HG03469 (cell line): ENCODE measurements around the gene LRP2.
"Not testable (repeated sequence)": the region's sequence is repeated elsewhere in the genome, so short reads cannot be mapped to it uniquely, and the experiment has no call there.

Experiments used
- ATAC-seq: cut with Tn5 transposase; IDR thresholded peaks from one replicate; pipeline ENCODE4 v1.9.1; 2021; ENCODE audit warnings: mild to moderate bottlenecking, moderate library complexity, moderate number of reproducible peaks; ENCODE audit not compliant: unreplicated experiment

Gene LRP2

GRCh38 chr2:169362118-169362893, at the start of gene LRP2:
Gene LRP2 (minus strand): TSS chr2:169362534. CDS start chr2:169362399, 135 bp downstream.
- ATAC-seq, result no peak

DNA sequence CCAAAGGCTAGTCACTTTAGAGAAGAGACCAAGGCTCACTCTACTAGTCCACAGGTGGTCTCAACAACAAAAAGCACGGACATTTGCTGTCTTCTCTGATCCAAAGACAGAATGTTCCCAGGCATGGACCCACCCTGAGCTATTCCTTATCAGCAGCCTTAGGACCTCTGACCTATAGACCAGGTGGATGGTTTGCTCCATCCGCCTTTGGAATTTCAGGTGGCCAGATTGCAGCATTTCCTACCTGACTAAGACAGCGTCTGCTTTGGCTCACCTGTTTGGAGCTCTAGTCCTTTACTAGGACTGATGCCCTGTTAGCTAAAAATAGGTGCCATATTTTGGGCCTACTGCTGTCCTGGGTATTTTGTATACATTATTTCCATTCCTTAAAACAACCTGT, 44.6 kb upstream of the LRP2 start:
- ATAC-seq, result no peak

DNA sequence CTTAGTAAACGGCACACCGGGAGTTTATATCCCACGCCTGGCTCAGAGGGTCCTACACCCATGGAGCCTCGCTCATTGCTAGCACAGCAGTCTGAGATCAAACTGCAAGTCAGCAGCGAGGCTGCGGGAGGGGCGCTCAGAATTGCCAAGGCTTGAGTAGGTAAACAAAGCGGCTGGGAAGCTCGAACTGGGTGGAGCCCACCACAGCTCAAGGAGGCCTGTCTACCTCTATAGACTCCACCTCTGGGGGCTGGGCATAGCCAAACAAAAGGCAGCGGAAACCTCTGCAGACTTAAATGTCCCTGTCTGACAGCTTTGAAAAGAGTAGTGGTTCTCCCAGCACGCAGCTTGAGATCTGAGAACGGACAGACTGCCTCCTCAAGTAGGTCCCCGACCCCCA, 37.2 kb upstream of the LRP2 start:
- ATAC-seq, result not testable (repeated sequence)

DNA sequence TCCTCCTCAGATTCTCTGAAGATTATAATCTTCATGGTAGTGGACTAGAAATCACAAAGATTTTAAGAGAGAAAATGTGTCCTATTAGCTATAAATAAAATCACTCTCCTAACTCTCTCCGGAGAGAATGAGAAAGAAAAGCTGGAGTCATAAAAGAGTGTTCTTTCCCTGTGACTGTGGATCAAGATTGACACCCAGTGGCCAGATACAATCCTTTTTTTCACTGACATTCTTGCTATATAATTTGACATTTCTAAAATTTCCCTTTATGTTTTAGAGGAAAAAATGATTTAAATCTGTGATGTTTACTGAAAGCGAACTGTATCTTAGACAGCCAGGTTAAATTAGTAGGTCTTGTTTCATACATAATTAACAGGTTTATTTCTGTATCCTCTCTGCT, 35.4 kb upstream of the LRP2 start:
- no peak for ATAC-seq

- no peak for ATAC-seq
These were observed 33.6 kb upstream of the LRP2 start for GRCh38 chr2:169395821-169396374.

GRCh38 chr2:169393068-169393590, 30.8 kb upstream of the LRP2 start:
- ATAC-seq, result no peak

DNA sequence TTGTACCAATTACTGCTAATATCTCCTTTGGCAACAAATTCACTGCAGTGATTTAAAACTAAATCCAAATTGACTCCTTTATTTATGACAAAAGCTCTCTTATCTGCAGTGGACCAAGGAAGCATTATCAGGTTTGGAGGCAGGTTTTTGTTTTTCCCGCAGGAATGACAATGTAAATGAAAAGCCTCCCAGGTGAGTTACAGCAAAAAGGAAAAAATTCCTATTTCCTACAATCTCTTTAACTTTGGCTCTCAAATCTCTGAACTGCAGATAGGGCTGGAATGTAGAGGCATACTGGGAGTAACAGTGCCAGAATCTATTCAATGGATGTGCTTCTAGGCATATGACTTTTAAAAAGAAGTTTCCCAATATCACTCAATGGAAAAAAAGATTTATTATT, 28.9 kb upstream of the LRP2 start:
- ATAC-seq, result no peak

GRCh38 chr2:169388161-169388560, 25.8 kb upstream of the LRP2 start:
- ATAC-seq, result no peak

DNA sequence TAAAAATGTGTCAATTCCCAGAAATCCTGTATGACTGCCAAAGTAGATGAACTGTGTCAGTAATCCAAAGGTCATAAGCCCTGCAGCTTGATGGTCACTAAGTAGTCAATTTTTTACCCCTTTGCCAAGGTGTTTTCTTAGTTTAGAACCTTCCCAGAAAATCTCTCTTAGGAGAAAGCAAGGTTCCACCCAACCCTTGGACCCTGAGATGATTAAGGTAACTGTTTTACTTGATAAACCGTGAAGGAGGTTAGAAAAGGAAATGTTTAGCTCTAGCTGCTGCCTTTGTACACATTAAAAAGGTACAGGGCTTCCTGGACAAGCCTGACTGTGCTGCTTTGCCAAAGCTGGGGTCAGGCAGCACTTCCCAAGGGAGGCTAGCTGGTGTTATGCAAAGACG, 24.4 kb upstream of the LRP2 start:
- ATAC-seq, result no peak

GRCh38 chr2:169384816-169385215, 22.5 kb upstream of the LRP2 start:
- ATAC-seq, result no peak

GRCh38 chr2:169372561-169372960, 10.2 kb upstream of the LRP2 start:
- ATAC-seq, result no peak

DNA sequence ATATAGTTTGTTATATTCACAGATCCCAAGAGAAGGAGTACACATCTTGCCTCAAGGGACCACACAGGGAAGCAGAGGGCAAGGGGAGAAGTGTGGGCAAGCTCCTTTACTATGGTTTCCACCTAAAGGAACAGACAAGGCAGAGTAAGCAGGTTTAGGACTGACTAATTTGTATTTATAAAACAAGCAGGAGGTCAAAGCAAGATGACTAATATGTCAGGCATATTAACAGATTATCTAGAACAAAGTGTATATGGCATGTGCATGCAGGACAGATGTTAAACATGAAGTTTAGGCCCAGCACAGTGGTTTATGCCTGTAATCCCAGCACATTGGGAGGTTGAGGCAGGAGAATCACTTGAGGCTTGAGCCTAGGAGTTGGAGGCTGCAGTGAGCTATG, 3.7 kb upstream of the LRP2 start:
- ATAC-seq, result no peak

DNA sequence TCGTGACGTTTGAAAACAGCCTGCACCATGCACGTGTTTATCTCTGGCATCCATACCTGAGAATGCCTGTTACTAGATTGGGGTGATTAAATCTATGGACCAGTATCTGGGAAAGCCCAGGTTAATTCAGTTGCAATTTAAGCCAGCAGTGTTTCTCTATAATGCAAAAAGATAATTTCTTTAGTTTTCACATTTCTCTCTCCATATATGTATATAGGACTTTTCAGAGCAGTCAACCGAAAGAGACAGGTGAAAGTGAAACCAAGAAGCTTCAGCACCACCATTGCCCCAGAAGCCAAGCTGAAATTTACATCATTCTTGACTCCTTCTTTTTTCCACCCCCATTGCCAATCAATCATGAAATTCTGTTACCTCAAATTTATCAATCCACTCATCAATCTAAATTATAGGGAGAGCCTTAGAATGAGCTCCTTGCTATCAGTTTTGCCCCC, 2.7 kb upstream of the LRP2 start:
- peak; percentile 40 for ATAC-seq

DNA sequence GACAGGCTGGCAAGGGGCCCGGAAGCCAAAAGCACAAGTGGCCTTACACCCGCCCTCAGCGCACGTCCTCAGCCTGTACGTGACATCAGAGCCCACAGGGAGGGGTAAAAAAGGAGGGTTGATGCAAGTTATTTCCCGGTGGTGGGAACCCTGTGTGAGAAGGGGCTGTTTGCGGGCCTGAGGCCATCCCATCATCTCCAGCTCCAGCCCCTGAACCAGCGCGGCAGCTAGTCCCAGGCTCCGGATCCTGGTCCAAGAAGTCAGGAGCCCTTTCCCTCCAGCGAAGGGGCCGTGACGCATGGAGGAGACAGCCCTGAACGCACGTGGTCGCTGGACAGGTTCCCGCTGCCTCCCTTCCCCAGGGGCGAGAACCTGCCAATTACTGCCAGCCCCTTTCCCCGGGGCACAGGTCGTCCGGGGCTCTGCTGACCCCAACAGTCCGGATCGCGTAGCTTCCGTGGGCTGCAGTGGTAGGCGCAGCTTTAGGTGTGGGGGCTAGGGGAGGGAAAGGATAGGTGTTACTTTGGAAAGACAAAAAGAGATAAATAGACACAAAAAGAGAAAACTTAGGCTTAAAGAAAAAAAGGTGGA, 1.3 kb upstream of the LRP2 start:
- no peak for ATAC-seq

DNA sequence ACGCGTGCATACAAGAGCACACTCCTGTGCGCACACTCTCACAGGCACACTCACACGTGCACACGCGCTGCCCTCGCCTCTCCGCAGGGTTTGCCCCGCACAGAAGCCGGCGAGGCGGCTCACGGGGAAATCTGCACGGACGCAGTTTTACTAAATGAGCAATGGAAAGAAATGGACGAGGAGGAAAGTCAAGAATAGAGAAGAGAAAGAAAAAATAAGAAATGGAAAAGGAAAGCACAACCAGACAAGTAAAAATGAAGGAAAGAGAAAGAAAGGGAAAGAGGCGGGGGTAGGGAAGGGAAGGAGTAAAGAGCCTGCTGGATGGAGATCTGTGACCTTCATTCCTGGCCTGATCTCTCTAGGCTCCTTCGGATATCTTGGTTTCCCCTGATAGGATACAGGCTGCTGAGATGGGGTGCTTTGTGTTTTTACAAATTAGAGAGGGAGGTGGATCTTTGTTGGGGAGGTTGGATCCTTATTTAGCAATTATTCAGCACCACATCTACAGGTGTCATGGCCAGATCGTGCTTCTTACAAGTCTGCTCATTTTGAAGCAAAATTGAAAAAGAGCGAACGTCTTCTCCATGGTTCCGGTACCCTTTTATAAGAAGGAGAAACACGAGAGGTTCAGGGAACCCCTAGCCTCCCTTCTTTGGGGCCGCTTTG, 693 bp upstream of the LRP2 start:
- ATAC-seq, result no peak

DNA sequence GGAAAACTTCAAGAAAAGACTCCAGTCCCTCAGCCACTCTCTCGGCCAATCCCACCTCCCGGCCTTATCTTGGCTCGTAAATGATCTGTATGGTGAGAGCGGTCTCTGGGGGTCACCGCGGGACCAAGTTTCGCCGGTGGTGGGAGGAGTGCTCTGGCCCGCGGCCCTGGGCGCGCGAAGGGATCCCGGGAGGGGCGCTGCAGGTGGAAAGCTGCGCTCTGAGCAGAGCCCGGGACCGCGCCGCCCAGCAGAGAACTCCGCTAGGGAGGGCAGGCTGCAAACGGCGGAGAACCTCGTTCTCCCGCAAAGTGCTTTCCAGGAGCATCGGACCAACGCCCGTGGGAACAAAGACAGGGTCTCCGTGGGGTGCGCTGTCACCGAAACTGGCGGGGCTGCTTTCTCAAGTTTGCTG, 622 bp downstream of the LRP2 start:
- ATAC-seq, result no peak

GRCh38 chr2:169360984-169361705, 1.2 kb downstream of the LRP2 start:
- no peak for ATAC-seq

GRCh38 chr2:169358016-169358415, 4.3 kb downstream of the LRP2 start:
- no peak for ATAC-seq

GRCh38 chr2:169354244-169354643, 8.1 kb downstream of the LRP2 start:
- no peak for ATAC-seq

DNA sequence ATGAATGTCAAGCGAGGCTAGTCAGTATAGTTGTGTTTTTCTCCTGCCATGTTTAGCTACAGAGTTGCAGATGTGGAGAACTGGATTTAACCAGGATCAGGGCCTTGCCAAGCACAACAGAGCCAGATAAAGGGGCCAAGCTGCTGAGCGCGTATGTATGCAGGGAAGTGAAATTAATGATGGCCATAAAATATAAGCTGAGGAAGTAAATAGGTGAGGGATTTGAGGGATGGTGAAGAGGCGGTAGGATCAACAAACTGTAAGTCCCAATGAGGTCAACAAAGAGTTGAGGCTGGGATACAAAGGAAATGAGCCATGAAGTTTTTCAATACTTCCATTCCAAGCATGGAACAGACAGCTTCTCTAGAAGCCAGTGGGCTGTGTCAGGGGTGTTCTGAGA, 10.6 kb downstream of the LRP2 start:
- no peak for ATAC-seq

DNA sequence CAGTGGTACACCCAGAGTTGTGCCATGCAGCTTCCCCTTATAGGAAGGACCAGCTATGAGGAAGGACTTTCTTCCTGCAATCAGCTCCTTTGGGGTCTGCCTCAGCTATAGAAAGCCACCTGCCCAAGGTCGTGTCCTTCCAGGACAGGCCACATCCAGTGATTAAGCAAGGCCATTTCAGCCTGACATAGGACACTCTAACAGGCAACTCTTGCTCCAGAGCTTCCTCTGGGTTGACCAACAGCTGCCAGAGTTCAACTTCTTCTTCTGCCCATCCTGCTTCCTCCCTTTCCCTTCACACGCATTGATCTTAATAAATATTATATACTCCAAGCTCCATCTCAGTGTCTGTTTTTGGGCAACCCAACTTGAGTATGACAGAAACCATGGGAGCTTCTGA, 12.8 kb downstream of the LRP2 start:
- no peak for ATAC-seq
